ENCODE data around the gene PNN. TPM values are rescaled to one million over a fixed set of nuclear protein-coding genes. Genes with fewer than 3 reads are reported as not detected.
"Not testable (repeated sequence)": the region's sequence is repeated elsewhere in the genome, so short reads cannot be mapped to it uniquely, and the experiment has no call there.

Gene PNN
- total RNA-seq = 10 to 100 TPM; 29.8 to 32.7 TPM

- TF ChIP-seq, protein P1, sequence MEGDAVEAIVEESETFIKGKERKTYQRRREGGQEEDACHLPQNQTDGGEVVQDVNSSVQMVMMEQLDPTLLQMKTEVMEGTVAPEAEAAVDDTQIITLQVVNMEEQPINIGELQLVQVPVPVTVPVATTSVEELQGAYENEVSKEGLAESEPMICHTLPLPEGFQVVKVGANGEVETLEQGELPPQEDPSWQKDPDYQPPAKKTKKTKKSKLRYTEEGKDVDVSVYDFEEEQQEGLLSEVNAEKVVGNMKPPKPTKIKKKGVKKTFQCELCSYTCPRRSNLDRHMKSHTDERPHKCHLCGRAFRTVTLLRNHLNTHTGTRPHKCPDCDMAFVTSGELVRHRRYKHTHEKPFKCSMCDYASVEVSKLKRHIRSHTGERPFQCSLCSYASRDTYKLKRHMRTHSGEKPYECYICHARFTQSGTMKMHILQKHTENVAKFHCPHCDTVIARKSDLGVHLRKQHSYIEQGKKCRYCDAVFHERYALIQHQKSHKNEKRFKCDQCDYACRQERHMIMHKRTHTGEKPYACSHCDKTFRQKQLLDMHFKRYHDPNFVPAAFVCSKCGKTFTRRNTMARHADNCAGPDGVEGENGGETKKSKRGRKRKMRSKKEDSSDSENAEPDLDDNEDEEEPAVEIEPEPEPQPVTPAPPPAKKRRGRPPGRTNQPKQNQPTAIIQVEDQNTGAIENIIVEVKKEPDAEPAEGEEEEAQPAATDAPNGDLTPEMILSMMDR (IDR thresholded peaks at IDR 0.05) = peak in 3 of 4 experiments; percentile 4 to 32 (median 22)
- TF ChIP-seq POLR2AphosphoS5 (IDR thresholded peaks at IDR 0.05) = peak; percentile 96
- peak; percentile 92 for TF ChIP-seq POLR2A (IDR thresholded peaks at IDR 0.05)
- intact Hi-C loops (cut with DNase I) = loop anchor here (2.0 to 5.0 kb wide), 3 partner anchors 73 to 258 kb away; partner anchors contain the start of genes FBXO33 and SEC23A
- Histone ChIP-seq H3K4me1 (replicated peaks) (no peaks in the 10 kb centered on the region), H3K36me3 (peaks cover 0 to 6% of the 10 kb centered on the region in 2 donors), H3K9me3 (no peaks in the 10 kb centered on the region), H3K27me3 (replicated peaks; ENCODE audit: insufficient read depth) (no peaks in the 10 kb centered on the region), H3K27ac (peak within 1 kb of the TSS; percentile 88 to 93), H3K4me3 (peak within 1 kb of the TSS; percentile 76 to 83)
- DNase-seq (ENCODE audit: low spot score) = peak; percentile 98
- 5% methylated on average over 56 of the region's 56 CpGs for WGBS
These were observed at the start of gene PNN for GRCh38 chr14:39174560-39175444. TSS of gene PNN (plus strand) at chr14:39175254. CDS start at chr14:39175280, 26 bp downstream.

DNA sequence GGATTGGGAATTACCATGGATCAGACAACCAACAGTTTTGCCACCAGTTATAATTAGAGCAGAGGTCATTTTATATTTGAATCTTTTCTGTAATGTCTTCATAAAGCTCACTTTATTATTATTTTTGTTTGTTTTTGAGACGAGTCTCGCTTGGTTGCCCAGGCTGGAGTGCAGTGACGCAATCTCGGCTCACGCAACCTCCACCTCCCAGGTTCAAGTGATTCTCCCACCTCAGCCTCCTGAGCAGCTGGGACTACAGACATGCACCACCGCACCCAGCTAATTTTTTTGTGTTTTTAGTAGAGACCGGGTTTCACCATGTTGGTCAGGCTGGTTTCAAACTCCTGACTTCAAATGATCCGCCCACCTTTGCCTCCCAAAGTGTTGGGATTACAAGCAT lies 37.2 kb upstream of the PNN start:
- DNase-seq (ENCODE audit: low spot score); H3K4me1 ChIP-seq (replicated peaks); H3K27ac ChIP-seq; H3K4me3 ChIP-seq; H3K9me3 ChIP-seq; H3K27me3 ChIP-seq (replicated peaks; ENCODE audit: insufficient read depth); H3K36me3 ChIP-seq; intact Hi-C loops (cut with DNase I): not testable (repeated sequence)
- 84% methylated on average over 8 of the region's 8 CpGs for WGBS

- no peaks in the 10 kb centered on the region for H3K9me3 ChIP-seq
- intact Hi-C loops (cut with DNase I) = no loop called here
- 68% methylated on average over 1 of the region's 1 CpG for WGBS
- H3K27ac ChIP-seq = no peak overlapping the region
- H3K36me3 ChIP-seq = no peaks in the 10 kb centered on the region
- H3K4me1 ChIP-seq (replicated peaks) = no peaks in the 10 kb centered on the region
- no peak for DNase-seq (ENCODE audit: low spot score)
- no peak overlapping the region for H3K4me3 ChIP-seq
- TF ChIP-seq, protein P1 (IDR thresholded peaks at IDR 0.05) = no peak
- TF ChIP-seq POLR2AphosphoS5 (IDR thresholded peaks at IDR 0.05) (no peak), POLR2A (IDR thresholded peaks at IDR 0.05) (no peak)
- H3K27me3 ChIP-seq (replicated peaks; ENCODE audit: insufficient read depth) = no peaks in the 10 kb centered on the region
These were observed 36.6 kb upstream of the PNN start for GRCh38 chr14:39138440-39138839.

GRCh38 chr14:39140170-39140569 lies 34.9 kb upstream of the PNN start:
- intact Hi-C loops (cut with DNase I) = no loop called here
- Histone ChIP-seq H3K4me3 (no peak overlapping the region), H3K9me3 (no peaks in the 10 kb centered on the region), H3K36me3 (no peaks in the 10 kb centered on the region), H3K27me3 (replicated peaks; ENCODE audit: insufficient read depth) (no peaks in the 10 kb centered on the region), H3K27ac (no peak overlapping the region), H3K4me1 (replicated peaks) (no peaks in the 10 kb centered on the region)
- 93% methylated on average over 3 of the region's 3 CpGs for WGBS
- TF ChIP-seq POLR2A (IDR thresholded peaks at IDR 0.05) (no peak), POLR2AphosphoS5 (IDR thresholded peaks at IDR 0.05) (no peak)
- TF ChIP-seq, protein P1 (IDR thresholded peaks at IDR 0.05) = no peak
- no peak for DNase-seq (ENCODE audit: low spot score)

- H3K36me3 ChIP-seq; H3K4me1 ChIP-seq (replicated peaks); intact Hi-C loops (cut with DNase I); H3K27me3 ChIP-seq (replicated peaks; ENCODE audit: insufficient read depth); DNase-seq (ENCODE audit: low spot score); H3K9me3 ChIP-seq; H3K27ac ChIP-seq; H3K4me3 ChIP-seq: not testable (repeated sequence)
- WGBS = 100% methylated on average over 1 of the region's 1 CpG
These were observed 33.4 kb upstream of the PNN start for GRCh38 chr14:39141623-39142022.

DNA sequence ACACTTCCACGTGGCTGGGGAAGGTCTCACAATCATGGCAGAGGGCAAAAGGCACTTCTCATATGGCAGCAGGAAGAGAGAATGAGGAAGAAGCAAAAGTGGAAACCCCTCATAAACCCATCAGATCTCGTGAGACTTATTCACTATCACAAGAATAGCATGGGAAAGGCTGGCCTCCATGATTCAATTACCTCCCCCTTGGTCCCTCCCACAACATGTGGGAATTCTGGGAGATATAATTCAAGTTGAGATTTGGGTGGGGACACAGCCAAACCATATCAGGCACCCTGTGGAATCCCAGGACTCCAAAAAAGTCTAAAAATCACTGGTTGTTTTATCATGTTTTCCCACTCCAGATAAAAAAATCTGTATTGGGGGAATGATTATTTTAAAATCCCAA lies 31.8 kb upstream of the PNN start:
- DNase-seq (ENCODE audit: low spot score); intact Hi-C loops (cut with DNase I); H3K27ac ChIP-seq; H3K27me3 ChIP-seq (replicated peaks; ENCODE audit: insufficient read depth); H3K4me1 ChIP-seq (replicated peaks); H3K4me3 ChIP-seq; H3K9me3 ChIP-seq; H3K36me3 ChIP-seq: not testable (repeated sequence)
- WGBS = 78% methylated on average over 2 of the region's 2 CpGs
